Heart right ventricle (tissue), 16 donors: Measurements from ENCODE around the gene JADE2. TPM values are rescaled to one million over a fixed set of nuclear protein-coding genes. Genes with fewer than 3 reads are reported as not detected.
A peak's percentile ranks its signal among the peaks of the same experiment; 100 is the strongest.

ENCODE experiments used
- ATAC-seq, 8 donors: fragments of 200-7000 bp; cut with Tn5 transposase; one replicate each; pipeline ENCODE4 v1.9.1; 2020; ENCODE audit warnings: mild to moderate bottlenecking in 8 of 8, moderate library complexity in 8 of 8, moderate number of reproducible peaks in 1 of 8
- DNase-seq, 2 donors: peaks; one replicate each; pipeline ENCODE4 v3.0.0-alpha.2; 2020
- H3K27ac ChIP-seq, 10 donors: fragments of 200-600 bp; sonication (generic) in 2 of 10; one replicate each; pipeline versions ENCODE4 v1.5.0 to v1.8.0; 2020 to 2022; ENCODE audit warnings: mild to moderate bottlenecking in 3 of 10
- H3K27me3 ChIP-seq, 7 donors: fragments of 200-600 bp; one replicate each; pipeline ENCODE4 v1.8.0; 2021 to 2022; ENCODE audit warnings: mild to moderate bottlenecking in 2 of 7
- H3K36me3 ChIP-seq, 9 donors: fragments of 200-600 bp; sonication (generic) in 1 of 9; one replicate each; pipeline versions ENCODE4 v1.5.0 to v1.8.0; 2020 to 2022; ENCODE audit warnings: mild to moderate bottlenecking in 2 of 9
- H3K4me1 ChIP-seq, 9 donors: fragments of 200-600 bp; sonication (generic) in 1 of 9; one replicate each; pipeline versions ENCODE4 v1.5.0 to v1.8.0; 2020 to 2022; ENCODE audit warnings: mild to moderate bottlenecking in 4 of 9
- H3K4me3 ChIP-seq, 10 donors: fragments of 200-600 bp; sonication (generic) in 2 of 10; one replicate each; pipeline versions ENCODE4 v1.5.0 to v1.8.0; 2020 to 2022; ENCODE audit warnings: mild to moderate bottlenecking in 7 of 10, moderate library complexity in 2 of 10
- H3K9me3 ChIP-seq, 11 donors: fragments of 200-600 bp in 10 of 11; sonication (generic) in 2 of 11; one replicate each; pipeline versions ENCODE4 v1.5.0 to v1.8.0; 2013 to 2022; ENCODE audit warnings: mild to moderate bottlenecking in 2 of 11, control low read depth in 1 of 11, moderate library complexity in 1 of 11
- WGBS, 2 donors: extraction: QIAGEN DNeasy Blood & Tissue Kit; methylation state at CpG; one replicate each; pipeline ENCODE4 v1.1.7; 2013; ENCODE audit warnings: inconsistent platforms in 1 of 2; 5-methylcytosine and 5-hydroxymethylcytosine counted together
- intact Hi-C, 10 donors: fragments of 100-400 bp; cut with DNase I; formaldehyde crosslinking; loops; one replicate each; pipeline versions ENCODE4 v1.11.1 to v1.14.2; 2022
- polyA plus RNA-seq, 2 donors: library from polyadenylated mRNA; stranded (reverse); fragments of 200-250 nt; gene quantifications; one replicate each; pipeline ENCODE4 v1.2.3, GENCODE V29; 2013
- total RNA-seq, 10 donors: library from RNA; stranded (reverse); fragmentation: NEBNext Ultra II Directional in 3 of 10; extraction: Animal tissue kit (Norgen Biotek cat#: 25700) in 3 of 10; gene quantifications; one replicate each; pipeline versions ENCODE4 v1.2.1 to v1.2.4, GENCODE V29; 2021 to 2023
- TF ChIP-seq, protein P1 (sequence below), 9 donors: fragments of 200-600 bp; sonication (generic) in 2 of 9; IDR thresholded peaks; one replicate each; pipeline versions ENCODE4 v1.5.0 to v1.8.0; 2021 to 2022; ENCODE audit warnings: antibody characterized with exemption in 9 of 9, mild to moderate bottlenecking in 5 of 9, moderate library complexity in 1 of 9
- donor health status: Arrhythmogenic right ventricular cardiomyopathy.
- donor health status: ischemic (EF 13 %, LVEDD 7.1; RV severe dilation, severe dysfunction).
- donor health status: healthy with polysubstance abuse.
- donor health status: DM: no; HTN: yes; CAD: no.
- donor health status: DM: no; HTN: no; CAD: no.
- donor health status: ischemic (EF 25% LVEDD 6.9; RV normal size, moderate dysfunction).
- donor health status: ischemic (EF 25% LVEDD 5.7; RV mildly dilated, moderate dysfunction).
- donor health status: healthy.
- donor health status: DM: yes; HTN: yes; CAD: no.
- donor health status: Ischemic cardiomyopathy.
- donor health status: ischemic (EF 35%, LVEDD 5.7; RV mildly dilated, moderate dysfunction).
- donor health status: nonischemic (EF 11% LVEDD 7.7; RV severe dilation, severe dysfunction).
- donor health status: DM: yes; HTN: yes; CAD: no.
- donor health status: PGD.
- donor health status: ischemic (EF 29% LVEDD 5.4; RV normal size, mild dysfunction).
- donor health status: nonischemic (EF 23%, LVEDD 6.1; RV moderate dilation, normal function).

JADE2 gene
- total and polyA plus RNA-seq, 12 donors: 5.4 to 38.5 (median 23.9) TPM

DNA sequence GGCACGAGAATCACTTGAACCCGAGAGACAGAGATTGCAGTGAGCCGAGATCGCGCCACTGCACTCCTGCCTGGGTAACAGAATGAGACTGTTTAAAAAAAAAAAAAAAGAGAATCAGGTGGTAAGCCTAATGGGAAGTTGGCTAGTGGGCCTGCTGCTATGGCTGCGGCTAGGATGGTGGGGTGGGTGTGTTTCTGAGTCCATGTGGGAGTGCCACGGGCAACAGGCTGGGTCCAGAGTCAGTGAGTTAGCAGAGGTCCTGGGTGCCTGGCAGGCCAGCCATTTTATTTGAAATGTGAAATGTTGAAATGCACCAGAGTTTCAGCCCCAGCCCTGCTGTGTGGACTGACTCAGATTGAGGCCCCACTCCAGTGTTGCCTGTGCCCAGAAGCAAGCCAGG is 37.8 kb downstream of the JADE2 start:
- Histone ChIP-seq H3K27me3 (no peaks in the 10 kb centered on the region), H3K4me3 (no peak overlapping the region), H3K9me3 (no peaks in the 10 kb centered on the region), H3K27ac (no peak overlapping the region), H3K36me3 (peaks cover 0 to 97% (median 73%) of the 10 kb centered on the region in 9 donors), H3K4me1 (peaks cover 9 to 48% (median 38%) of the 10 kb centered on the region in 9 donors)
- intact Hi-C loops: no loop called here
- no peak for DNase-seq
- TF ChIP-seq, protein P1, sequence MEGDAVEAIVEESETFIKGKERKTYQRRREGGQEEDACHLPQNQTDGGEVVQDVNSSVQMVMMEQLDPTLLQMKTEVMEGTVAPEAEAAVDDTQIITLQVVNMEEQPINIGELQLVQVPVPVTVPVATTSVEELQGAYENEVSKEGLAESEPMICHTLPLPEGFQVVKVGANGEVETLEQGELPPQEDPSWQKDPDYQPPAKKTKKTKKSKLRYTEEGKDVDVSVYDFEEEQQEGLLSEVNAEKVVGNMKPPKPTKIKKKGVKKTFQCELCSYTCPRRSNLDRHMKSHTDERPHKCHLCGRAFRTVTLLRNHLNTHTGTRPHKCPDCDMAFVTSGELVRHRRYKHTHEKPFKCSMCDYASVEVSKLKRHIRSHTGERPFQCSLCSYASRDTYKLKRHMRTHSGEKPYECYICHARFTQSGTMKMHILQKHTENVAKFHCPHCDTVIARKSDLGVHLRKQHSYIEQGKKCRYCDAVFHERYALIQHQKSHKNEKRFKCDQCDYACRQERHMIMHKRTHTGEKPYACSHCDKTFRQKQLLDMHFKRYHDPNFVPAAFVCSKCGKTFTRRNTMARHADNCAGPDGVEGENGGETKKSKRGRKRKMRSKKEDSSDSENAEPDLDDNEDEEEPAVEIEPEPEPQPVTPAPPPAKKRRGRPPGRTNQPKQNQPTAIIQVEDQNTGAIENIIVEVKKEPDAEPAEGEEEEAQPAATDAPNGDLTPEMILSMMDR (IDR thresholded peaks at IDR 0.05): no peak
- WGBS, 2 donors: 97% methylated on average over 7 of the region's 7 CpGs
- ATAC-seq: no peak

DNA sequence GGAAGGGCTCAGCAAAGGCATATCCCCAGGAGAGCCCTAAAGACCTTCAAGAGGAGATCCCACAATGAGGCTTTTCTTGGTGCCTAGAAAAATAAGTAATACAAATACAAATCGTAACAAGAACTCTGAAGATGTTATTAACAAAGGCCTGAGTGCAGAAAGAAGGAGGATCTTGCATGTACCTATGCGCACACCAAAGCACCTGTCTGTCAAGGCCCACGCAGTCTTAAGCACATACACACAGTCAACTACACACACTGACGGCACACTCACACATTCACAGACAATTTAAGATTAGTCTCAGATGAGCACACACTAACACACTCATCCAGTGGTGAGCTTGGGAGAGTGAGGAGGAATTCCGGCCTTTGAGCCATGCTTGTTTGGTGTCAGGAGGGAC is 38.5 kb downstream of the JADE2 start:
- ATAC-seq: no peak
- TF ChIP-seq, protein P1 (IDR thresholded peaks at IDR 0.05): no peak
- DNase-seq: no peak
- no peaks in the 10 kb centered on the region for H3K27me3 ChIP-seq
- intact Hi-C loops: no loop called here
- H3K4me1 ChIP-seq: peaks cover 12 to 52% (median 43%) of the 10 kb centered on the region in 9 donors
- peaks cover 0 to 94% (median 73%) of the 10 kb centered on the region in 9 donors for H3K36me3 ChIP-seq
- WGBS, 2 donors: 75 to 78% methylated on average over 5 of the region's 5 CpGs
- H3K27ac ChIP-seq: no peak overlapping the region
- H3K4me3 ChIP-seq: no peak overlapping the region
- H3K9me3 ChIP-seq: no peaks in the 10 kb centered on the region

DNA sequence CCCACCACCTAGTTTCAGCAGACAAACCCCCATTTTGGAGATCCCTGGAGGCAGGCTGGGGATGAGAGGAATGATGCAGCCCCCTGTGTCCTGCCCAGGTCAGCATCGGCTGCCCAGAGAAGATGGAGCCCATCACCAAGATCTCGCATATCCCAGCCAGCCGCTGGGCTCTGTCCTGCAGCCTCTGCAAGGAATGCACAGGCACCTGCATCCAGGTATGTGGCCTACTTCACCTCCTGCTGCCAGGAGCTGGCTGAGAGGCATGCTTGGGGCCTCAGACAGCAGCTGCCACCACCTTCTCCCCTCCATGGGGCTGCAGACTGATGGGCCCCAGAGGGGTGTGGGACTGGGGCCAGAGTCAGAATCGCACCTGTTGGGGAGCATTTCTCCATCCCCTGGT is 38.9 kb downstream of the JADE2 start:
- 96 to 99% methylated on average over 4 of the region's 4 CpGs for WGBS, 2 donors
- DNase-seq: no peak
- no peak overlapping the region for H3K27ac ChIP-seq
- peaks cover 17 to 52% (median 43%) of the 10 kb centered on the region in 9 donors for H3K4me1 ChIP-seq
- TF ChIP-seq, protein P1 (IDR thresholded peaks at IDR 0.05): no peak
- no peak overlapping the region for H3K4me3 ChIP-seq
- H3K9me3 ChIP-seq: no peaks in the 10 kb centered on the region
- intact Hi-C loops: no loop called here
- H3K36me3 ChIP-seq: peaks cover 0 to 94% (median 72%) of the 10 kb centered on the region in 9 donors
- H3K27me3 ChIP-seq: no peaks in the 10 kb centered on the region
- ATAC-seq: no peak

DNA sequence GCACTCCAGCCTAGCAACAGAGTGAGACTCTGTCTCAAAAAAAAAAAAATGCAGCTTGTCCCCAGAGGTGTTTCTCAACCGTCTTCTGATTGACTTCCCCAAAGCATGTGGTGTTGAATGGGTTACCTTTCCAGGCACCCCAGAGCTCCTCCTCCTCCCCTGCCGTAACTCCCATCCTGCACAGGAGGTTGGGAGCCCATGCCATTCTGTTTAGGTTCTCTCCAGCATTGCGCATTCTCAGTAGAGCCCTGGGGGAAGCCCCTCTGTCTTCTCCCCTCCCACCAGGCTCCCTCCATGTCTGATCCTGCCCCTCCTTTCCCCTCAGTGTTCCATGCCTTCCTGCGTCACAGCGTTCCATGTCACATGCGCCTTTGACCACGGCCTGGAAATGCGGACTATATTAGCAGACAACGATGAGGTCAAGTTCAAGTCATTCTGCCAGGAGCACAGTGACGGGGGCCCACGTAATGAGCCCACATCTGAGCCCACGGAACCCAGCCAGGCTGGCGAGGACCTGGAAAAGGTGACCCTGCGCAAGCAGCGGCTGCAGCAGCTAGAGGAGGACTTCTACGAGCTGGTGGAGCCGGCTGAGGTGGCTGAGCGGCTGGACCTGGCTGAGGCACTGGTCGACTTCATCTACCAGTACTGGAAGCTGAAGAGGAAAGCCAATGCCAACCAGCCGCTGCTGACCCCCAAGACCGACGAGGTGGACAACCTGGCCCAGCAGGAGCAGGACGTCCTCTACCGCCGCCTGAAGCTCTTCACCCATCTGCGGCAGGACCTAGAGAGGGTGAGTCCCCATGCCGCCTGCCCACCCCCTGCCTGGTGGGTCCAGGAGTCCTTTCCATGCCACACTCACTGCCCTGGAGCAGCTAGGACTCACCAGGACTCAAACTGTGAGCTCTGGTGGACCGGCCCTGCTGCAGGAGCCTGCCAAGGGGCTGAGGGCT is 40.6 kb downstream of the JADE2 start:
- H3K27me3 ChIP-seq: no peaks in the 10 kb centered on the region
- no peak for DNase-seq
- no peak overlapping the region for H3K4me3 ChIP-seq
- H3K4me1 ChIP-seq: peaks cover 33 to 66% (median 53%) of the 10 kb centered on the region in 9 donors
- no peaks in the 10 kb centered on the region for H3K9me3 ChIP-seq
- peak overlapping the region in 2 of 10 donors; percentile 38 to 92 for H3K27ac ChIP-seq
- peaks cover 0 to 93% (median 59%) of the 10 kb centered on the region in 9 donors for H3K36me3 ChIP-seq
- WGBS, 2 donors: 93 to 95% methylated on average over 28 of the region's 28 CpGs
- intact Hi-C loops: no loop called here
- no peak for ATAC-seq
- TF ChIP-seq, protein P1 (IDR thresholded peaks at IDR 0.05): no peak
